GM21717 (cell line): Measurements from ENCODE around the gene FAHD2A.
A peak's percentile ranks its signal among the peaks of the same experiment; 100 is the strongest.
"Not testable (repeated sequence)": the region's sequence is repeated elsewhere in the genome, so short reads cannot be mapped to it uniquely, and the experiment has no call there.

Source experiments
- ATAC-seq: cut with Tn5 transposase; IDR thresholded peaks from one replicate; pipeline ENCODE4 v1.9.1; 2021; ENCODE audit warnings: mild to moderate bottlenecking, moderate library complexity; ENCODE audit not compliant: unreplicated experiment

The FAHD2A gene, protein sequence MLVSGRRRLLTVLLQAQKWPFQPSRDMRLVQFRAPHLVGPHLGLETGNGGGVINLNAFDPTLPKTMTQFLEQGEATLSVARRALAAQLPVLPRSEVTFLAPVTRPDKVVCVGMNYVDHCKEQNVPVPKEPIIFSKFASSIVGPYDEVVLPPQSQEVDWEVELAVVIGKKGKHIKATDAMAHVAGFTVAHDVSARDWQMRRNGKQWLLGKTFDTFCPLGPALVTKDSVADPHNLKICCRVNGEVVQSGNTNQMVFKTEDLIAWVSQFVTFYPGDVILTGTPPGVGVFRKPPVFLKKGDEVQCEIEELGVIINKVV

GRCh38 chr2:95402370-95403203 is at the start of gene FAHD2A:
Gene FAHD2A, plus strand, starts transcription at chr2:95402708. Its CDS starts 2,851 bp downstream, at chr2:95405559.
- peak; percentile 94 for ATAC-seq

GRCh38 chr2:95353055-95353575 is 49.4 kb upstream of the FAHD2A start:
- no peak for ATAC-seq

- no peak for ATAC-seq
Observed at GRCh38 chr2:95353613-95354468, 48.7 kb upstream of the FAHD2A start.

DNA sequence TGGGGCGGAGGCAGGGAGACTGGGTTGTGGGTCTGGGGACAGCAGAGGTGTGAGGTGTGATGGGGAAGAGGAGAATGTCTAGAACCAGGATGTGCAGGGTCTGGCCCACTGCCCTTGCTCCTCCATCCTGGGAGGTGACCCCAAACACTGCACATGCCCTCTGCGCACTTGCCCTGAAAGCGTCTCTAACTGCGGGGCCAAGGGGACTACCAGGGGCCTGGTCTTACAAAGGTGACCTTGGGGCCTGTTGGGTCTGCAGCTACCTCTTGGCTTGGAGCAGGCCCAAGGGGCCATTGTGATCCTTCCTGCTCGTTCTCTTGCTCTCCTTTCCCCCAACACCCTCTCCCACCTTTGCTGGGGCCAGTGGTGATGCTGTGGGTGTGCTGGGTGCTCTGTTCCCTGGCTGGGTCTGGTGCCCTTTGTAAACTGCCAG is 48.0 kb upstream of the FAHD2A start:
- no peak for ATAC-seq

DNA sequence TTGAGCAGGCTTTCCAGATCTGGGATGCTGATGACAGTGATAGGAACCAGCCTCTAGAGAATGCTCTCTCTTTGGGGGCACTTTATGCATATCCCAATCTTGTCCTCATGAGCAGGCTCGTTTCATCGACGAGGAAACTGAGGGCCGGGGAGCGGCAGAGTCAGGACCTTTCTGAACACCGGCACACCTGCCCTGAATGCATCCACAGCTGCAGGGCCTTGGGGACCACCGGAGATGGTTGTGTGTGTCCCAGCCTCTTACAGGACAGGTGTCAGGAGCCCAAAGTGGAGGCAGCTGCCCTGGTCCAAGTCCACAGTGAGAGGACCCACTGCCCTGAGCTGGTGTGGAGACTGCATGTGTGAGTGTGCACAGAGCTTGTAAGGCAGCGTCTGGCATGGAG is 47.6 kb upstream of the FAHD2A start:
- no peak for ATAC-seq

DNA sequence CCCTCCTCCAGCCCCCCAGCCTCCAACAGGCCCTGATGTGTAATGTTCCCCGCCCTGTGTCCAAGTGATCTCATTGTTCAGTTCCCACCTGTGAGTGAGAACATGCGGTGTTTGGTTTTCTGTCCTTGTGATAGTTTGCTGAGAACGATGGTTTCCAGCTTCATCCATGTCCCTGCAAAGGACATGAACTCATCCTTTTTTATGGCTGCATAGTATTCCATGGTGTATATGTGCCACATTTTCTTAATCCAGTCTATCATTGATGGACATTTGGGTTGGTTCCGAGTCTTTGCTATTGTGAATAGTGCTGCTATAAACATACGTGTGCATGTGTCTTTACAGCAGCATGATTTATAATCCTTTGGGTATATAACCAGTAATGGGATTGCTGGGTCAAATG is 47.0 kb upstream of the FAHD2A start:
- ATAC-seq, result not testable (repeated sequence)

DNA sequence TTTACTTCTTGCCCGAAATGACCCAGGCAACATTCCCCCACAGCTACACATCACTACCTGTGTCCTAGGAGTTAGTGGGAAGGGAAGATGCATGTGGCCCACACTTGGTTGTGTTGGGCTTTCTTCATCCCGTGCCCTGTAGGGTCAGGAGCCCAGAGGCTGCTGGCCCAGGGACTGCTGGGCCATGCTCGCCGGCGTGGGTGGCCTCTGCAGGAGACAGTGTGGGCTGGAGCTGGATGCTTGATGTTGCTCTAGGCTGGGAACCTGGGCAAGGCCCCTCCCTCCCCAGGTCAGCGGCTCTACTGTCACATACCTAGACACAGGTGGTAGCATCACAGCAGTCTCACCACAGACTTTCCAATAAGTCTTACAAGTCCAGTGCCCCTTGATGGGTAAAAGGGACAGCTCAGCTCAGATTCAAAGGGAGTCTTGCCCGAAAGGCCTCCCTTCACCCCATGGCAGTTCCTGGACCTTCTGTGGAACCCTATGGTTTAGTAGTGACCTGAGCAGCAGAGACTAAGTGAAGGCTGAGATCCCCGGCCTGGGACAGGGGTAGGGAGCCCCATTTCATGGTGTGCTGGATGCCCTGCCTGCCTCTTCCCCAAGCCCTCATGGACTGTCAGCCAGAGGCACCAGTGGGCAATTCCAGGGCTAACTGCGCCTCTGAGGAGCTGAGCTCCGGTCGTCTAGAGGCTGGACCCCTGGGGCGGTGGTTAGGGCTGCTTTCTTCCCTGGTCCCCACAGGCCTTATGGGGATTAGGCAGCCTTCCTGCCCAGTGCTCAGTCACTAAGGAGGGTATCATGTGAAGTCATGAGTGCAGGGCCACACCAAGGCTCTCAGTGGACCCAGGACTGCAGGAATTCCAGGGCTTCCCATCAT is 45.4 kb upstream of the FAHD2A start:
- no peak for ATAC-seq

- ATAC-seq, result no peak
Observed at GRCh38 chr2:95357717-95358280, 44.7 kb upstream of the FAHD2A start.

GRCh38 chr2:95359031-95359430 is 43.5 kb upstream of the FAHD2A start:
- ATAC-seq, result no peak

- no peak for ATAC-seq
Observed at GRCh38 chr2:95359501-95359930, 43.0 kb upstream of the FAHD2A start.

DNA sequence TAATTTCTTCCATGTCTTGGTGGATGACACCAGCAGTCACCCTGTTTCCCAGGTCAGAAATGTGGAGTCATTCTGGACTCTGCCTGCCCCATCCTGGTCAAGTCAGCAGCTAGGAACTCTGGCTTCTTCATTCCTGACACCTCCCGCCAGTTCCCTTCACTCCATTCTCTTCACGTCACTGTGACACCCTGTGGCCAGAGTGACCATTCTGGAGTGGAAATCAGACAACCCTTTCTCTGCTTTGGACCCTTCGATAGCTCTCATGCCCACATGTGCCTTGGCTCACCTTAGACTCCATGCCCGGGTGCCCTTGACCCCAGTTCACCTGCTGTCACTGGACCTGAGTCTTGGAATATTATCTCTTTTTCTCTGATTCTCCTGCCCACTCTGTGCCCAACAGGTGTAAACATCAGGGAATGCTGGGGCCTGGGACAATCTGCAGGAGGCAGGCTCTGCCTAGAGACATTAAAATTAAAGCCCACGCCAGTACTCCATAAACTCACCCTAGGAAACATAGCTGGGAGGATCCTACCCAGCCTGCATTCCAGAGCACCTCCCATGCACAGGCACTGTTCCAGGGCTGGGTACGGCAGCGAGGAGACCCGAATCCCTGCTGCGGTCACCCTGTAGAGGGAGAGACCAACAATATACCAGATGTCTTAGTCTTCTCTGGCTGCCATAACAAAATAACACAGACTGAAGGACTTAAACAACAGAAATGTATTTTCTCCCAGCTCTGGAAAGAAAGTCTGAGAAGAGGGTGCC is 41.1 kb upstream of the FAHD2A start:
- no peak for ATAC-seq

GRCh38 chr2:95362486-95362885 is 40.0 kb upstream of the FAHD2A start:
- ATAC-seq, result no peak

DNA sequence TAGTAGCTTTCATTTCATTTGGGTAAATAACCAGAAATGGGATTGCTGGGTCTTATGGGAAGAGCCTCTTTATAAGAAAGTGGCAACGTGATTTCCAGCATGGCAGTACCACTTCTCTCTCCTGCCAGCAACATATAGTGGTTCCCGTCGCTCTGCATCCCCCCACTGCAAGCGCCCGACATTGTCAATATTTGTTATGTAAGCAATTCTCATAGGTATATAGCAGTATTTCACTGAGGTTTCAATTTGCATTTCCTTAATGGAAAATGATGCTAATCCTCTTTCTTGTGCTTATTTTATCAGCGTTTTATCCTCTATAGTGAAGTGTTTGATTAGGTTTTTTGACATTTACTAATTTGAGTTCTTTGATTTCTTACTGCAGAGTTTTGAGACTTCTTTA is 36.0 kb upstream of the FAHD2A start:
- no peak for ATAC-seq

DNA sequence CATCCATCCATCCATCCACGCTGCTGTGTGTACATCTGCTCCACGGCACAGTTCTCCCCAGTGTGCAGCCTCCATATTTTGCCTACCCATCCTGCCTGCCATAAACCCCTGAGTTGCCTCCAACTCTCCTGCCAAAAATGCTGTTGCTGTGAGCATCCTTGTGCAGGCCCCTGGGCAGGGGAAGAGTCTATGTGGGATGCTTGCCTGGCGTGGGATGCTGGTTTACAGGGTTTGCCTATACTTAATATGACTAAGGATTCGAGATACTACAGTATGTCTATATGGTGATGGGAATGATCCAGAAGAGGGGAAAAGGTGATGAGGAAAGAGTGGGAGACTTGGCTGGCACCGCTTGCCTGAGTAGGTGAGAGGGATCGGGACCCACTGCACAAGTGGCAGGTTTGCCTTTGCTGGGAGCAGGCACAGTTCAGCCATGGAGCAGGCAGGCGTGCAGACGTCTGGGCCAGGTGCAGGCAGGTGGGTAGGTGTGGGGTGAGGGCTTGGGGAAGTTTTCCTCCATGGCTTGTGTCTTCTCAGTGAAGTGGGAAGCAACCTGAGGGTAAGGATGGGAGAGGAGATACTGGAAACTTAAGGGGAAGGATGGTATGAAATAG is 30.2 kb upstream of the FAHD2A start:
- no peak for ATAC-seq

GRCh38 chr2:95372845-95373244 is 29.7 kb upstream of the FAHD2A start:
- no peak for ATAC-seq

DNA sequence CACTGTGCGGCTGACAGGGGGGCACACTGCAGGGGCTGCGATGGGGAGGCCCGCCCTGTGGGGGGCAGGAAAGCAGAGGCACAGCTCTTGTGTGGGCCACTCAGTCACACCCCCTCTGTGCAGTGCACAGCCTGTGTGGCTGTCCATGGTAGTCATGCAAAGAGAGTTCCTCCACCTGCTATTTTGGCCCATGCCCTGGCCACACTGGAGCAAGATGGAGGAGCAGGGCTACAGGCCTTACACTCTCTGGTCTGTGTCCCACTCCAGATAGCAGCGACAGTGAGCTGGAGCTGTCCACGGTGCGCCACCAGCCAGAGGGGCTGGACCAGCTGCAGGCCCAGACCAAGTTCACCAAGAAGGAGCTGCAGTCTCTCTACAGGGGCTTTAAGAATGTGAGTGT is 28.5 kb upstream of the FAHD2A start:
- no peak for ATAC-seq

DNA sequence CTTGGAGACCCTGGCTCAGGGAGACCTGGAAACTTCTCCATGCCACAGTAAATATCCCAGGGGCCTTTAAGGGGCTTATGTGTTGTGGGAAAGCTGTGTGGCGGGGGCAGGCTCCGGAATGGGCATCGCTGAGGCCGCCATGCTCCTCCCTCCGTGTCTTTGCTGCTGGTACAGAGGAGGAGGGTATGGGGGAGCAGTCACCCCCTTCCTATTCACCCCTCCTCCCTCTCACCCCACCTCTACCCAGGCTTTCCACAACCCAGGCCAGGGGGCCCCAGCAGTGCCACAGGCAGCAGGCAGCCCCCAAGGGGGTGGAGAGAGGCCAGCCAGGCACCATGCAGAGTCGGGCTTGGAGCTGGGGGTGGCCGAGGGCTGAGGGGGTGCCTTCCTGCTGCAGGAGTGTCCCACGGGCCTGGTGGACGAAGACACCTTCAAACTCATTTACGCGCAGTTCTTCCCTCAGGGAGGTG is 28.0 kb upstream of the FAHD2A start:
- no peak for ATAC-seq

DNA sequence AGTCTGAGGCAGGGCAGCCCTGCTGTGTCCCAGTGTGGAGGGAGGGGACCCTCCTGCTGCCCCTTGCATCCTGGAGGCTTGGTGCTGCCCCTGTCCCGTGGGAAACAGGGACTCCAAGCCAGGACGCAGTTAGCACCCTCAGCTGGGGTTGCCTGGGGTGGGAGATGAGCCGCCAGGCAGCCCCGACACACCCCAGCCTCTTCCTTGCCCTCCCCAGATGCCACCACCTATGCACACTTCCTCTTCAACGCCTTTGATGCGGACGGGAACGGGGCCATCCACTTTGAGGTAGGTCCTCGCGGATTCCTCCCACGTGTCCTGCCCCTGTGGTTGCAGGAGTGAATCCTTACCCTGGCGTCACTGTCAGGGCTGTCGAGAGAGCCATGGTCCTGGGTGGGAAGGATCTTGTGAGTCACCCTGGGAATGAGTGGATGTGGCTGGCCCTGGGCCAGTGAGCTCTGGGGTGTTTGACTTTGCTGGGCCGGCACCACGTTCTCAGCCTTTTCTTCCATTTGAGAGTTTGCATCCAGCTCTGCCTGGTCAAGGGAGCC is 27.5 kb upstream of the FAHD2A start:
- no peak for ATAC-seq
